Amygdala (tissue), 56 donors: ENCODE measurements around the gene TRIM2.

ENCODE experiments used
- DNase-seq, 56 donors: peaks; one replicate each; lab custom pipeline; 2025; lab: John Stamatoyannopoulos, UW

The TRIM2 gene

GRCh38 chr4:153362184-153362583 is 157.9 kb downstream of the TRIM2 start:
- no peak for DNase-seq

- DNase-seq = no peak
Measured at GRCh38 chr4:153364061-153364460, 159.8 kb downstream of the TRIM2 start.

DNA sequence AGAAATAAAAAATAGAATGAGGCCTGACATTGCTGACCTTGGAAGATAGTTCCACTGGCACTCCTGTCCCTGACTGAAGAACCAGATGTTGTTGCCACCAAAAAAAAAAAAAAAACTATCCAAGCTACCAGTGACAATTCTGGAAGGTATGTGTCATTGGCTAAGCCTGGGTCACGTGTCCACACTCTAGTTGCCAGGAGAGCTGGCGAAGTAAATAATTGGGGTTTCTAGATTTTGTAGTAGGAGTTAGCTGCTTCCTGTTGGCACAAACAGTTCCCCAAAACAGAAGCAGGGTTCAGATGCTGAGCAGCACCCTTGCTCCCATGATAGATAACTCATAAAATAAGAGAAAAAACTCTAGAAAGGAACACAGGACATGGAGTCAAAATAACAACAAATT is 160.8 kb downstream of the TRIM2 start:
- DNase-seq = no peak

DNA sequence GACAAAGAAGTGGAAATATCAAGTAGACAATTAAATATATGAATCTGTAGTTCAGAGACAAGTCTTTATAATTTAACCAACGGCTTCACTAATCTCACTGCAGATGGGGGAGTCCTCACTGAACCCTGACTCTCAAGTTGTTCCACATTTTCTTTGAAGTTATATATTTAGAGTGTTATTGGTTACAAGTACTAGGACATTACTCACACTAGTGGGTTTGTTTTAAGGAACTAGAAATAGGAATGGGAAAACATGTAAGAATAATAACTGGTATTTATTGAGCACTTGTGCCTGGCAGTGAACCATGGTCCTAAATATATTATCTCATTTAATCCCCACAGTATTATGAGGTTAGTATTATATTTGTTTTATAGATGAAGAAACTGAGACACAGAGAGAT is 162.2 kb downstream of the TRIM2 start:
- DNase-seq = no peak

- DNase-seq = no peak
Measured at GRCh38 chr4:153367092-153367491, 162.8 kb downstream of the TRIM2 start.

- no peak for DNase-seq
Measured at GRCh38 chr4:153369021-153369420, 164.8 kb downstream of the TRIM2 start.

DNA sequence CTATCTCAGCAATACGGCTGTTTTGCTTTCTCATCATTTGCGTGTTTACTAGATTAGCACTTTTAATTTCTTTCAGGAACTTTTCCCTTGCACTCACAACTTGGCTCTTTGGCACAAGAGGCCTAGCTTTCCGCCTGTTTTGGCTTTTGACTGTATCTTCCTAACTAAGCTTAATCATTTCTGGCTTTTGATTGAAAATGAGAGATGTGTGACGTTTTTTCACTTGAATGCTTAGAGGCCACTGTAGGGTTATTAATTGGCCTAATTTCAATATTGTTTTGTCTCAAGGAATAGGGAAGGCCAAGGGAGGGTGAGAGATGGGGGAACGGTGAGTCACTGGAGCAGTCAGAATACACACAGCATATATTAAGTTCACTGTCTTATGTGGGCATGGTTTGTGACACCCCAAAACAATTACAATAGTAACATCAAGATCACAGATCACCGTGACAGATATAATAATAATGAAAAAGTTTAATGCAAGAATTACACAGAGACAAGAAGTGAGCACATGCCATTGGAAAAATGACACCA is 167.5 kb downstream of the TRIM2 start:
- no peak for DNase-seq

DNA sequence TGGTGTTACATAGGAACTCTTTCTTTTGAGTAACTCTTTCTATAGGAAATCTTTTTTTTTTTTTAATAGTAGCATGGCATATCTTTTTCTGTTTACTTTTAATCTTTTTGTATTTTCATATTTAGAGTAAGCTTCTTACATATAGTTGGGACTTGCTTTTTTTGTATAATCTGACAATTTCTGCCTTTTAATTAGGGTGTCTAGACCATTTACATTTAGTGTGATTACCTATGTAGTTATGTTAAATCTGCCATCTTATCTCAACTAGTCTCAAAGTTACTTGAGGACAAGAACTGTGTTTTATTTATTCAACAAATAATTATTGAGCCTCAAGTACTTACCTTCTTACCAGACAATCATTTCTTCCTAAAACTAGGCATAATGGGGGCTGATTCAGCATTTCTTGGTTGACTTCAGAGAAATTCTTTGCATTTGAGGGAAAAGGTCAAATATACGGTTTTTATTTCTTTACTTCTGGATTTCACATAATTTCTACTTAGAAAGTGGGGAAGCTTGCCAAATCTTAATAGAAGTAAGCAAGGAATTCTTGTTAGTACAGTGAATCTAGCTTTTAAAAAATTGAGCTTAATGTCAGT is 168.8 kb downstream of the TRIM2 start:
- DNase-seq = no peak

GRCh38 chr4:153374442-153374841 is 170.2 kb downstream of the TRIM2 start:
- DNase-seq = no peak

DNA sequence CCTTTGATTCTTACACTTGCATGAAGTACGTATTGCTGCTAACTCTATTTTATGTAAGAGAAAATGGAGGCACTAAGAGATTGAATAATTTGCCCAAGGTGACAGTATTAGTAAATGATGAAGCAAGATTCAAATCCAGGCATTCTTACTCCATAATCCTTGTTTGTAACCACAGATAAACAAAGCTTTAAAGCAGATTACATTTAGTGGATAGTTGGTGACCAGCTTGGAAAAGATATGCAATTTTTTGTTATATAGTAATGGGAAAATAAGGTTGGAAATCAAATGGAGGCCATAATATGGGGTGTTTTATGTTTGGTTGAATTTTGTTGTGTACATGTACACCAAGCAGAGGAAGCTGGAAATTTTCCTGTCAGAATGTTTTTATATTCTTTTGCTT is 171.1 kb downstream of the TRIM2 start:
- DNase-seq = no peak

DNA sequence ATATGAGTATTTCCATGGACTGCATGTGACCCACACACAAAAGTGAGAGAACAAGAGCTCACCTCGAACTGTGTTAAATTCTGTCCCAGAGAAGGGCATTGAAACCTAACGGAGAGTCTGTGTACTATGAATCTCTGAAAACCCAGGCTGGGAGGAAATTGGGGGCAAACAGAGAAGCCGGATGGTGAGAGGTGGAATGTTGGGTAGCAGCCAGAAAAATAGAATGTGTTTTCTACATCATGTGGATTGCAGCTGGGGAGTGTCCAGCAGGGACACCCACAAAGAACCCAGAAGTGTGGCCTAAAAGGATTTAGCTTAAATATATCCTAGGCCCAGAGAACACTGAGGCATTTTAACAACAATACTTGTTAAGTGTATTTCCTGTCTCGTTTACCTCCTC is 178.9 kb downstream of the TRIM2 start:
- no peak for DNase-seq

- DNase-seq = no peak
Measured at GRCh38 chr4:153384160-153384559, 179.9 kb downstream of the TRIM2 start.

DNA sequence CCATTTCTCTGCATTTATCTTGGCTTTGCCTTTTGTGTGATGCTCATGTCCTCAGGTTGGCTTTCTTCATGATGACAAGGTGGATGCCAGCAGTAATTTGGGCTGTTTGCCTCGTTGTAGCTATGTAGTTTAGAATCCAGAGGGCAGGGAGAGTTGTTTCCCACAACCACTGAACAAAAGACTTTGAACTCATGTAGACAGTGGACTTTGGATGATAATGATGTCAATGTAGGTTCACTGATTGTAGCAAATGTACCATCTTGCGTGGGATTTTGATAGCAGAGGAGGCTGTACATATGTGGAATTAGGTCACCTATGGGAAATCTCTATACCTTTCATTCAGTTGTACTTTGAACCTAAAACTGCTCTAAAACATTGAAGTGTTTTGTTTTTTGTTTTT is 181.5 kb downstream of the TRIM2 start:
- DNase-seq = no peak

DNA sequence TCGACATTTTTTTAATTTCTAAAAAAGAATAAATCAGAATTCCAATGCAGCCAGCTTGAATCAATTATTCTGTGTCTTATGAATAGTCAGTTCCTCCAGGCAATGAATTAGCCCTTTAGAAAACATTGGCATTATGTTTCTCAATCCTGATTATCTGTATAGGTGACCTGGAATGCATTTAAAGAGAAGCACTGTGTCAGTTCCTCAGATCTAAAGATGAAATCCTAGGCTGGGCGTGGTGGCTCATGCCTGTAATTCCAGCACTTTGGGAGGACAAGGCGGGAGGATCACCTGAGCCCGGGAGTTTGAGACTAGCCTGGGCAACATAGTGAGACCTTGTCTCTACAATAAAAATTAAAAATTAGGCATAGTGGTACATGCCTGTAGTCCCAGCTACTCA is 183.7 kb downstream of the TRIM2 start:
- no peak for DNase-seq
